NT2/D1 (cell line): Measurements from ENCODE around the gene PHF1.
"Not testable (repeated sequence)": the region's sequence is repeated elsewhere in the genome, so short reads cannot be mapped to it uniquely, and the experiment has no call there.

Experiments
- DNase-seq: peaks from one replicate; pipeline ENCODE4 v3.0.0-alpha.2; 2011; ENCODE audit warnings: low read depth, low spot score
- H3K27me3 ChIP-seq: 2 replicates; pipeline ENCODE4 v1.6.0; 2011; ENCODE audit warnings: mild to moderate bottlenecking; ENCODE audit not compliant: insufficient read length, insufficient read depth
- H3K36me3 ChIP-seq: 2 replicates; pipeline ENCODE4 v1.6.1; 2011; ENCODE audit warnings: mild to moderate bottlenecking, low read length, mixed read lengths; ENCODE audit not compliant: insufficient read depth, insufficient read length
- H3K4me1 ChIP-seq: 2 replicates; pipeline ENCODE4 v1.5.1; 2011; ENCODE audit not compliant: insufficient read depth, insufficient read length
- H3K4me3 ChIP-seq: 2 replicates; pipeline ENCODE4 v1.5.1; 2011; ENCODE audit warnings: low read depth; ENCODE audit not compliant: insufficient read length
- H3K9ac ChIP-seq: 2 replicates; pipeline ENCODE4 v1.6.0; 2011; ENCODE audit warnings: low read depth; ENCODE audit not compliant: insufficient read length
- H3K9me3 ChIP-seq: 2 replicates; pipeline ENCODE4 v1.5.1; 2011; ENCODE audit warnings: mild to moderate bottlenecking, low read length; ENCODE audit not compliant: insufficient read depth
- SUZ12 ChIP-seq: IDR thresholded peaks from 2 replicates; pipeline ENCODE4 v1.6.1; 2011; ENCODE audit not compliant: insufficient read length, insufficient read depth; ENCODE audit errors: extremely low read depth
- YY1 ChIP-seq: IDR thresholded peaks from 2 replicates; pipeline ENCODE4 v1.6.1; 2011; ENCODE audit not compliant: insufficient read length, insufficient read depth
- ZNF274 ChIP-seq: IDR thresholded peaks from 2 replicates; pipeline ENCODE4 v1.6.1; 2011; ENCODE audit warnings: mild to moderate bottlenecking, low read depth, low read length

The PHF1 gene

GRCh38 chr6:33410711-33411631 lies at the start of gene PHF1:
PHF1 (plus strand) TSS chr6:33411014; CDS start chr6:33412264, 1,250 bp downstream.
- Histone ChIP-seq H3K27me3 (no peaks in the 10 kb centered on the region), H3K36me3 (peaks cover 62% of the 10 kb centered on the region), H3K4me1 (peaks cover 1% of the 10 kb centered on the region), H3K9ac (peak within 1 kb of the TSS; percentile 81), H3K4me3 (peak within 1 kb of the TSS; percentile 58), H3K9me3 (no peaks in the 10 kb centered on the region)
- no peak for DNase-seq
- no peak for TF ChIP-seq YY1
- no peak for TF ChIP-seq SUZ12
- no peak for TF ChIP-seq ZNF274

- H3K27me3 ChIP-seq, H3K9ac ChIP-seq, H3K9me3 ChIP-seq, DNase-seq, H3K4me3 ChIP-seq, H3K4me1 ChIP-seq, H3K36me3 ChIP-seq: not testable (repeated sequence)
Measured at GRCh38 chr6:33363486-33363885, 47.3 kb upstream of the PHF1 start.

- H3K4me1 ChIP-seq, H3K4me3 ChIP-seq, H3K36me3 ChIP-seq, H3K27me3 ChIP-seq, H3K9ac ChIP-seq, H3K9me3 ChIP-seq: not testable (repeated sequence)
- DNase-seq = peak; percentile 67
Measured at GRCh38 chr6:33364475-33365205, 46.2 kb upstream of the PHF1 start.

GRCh38 chr6:33365206-33365971 lies 45.4 kb upstream of the PHF1 start:
- H3K27me3 ChIP-seq, H3K9me3 ChIP-seq, H3K9ac ChIP-seq, H3K4me3 ChIP-seq, DNase-seq, H3K36me3 ChIP-seq, H3K4me1 ChIP-seq: not testable (repeated sequence)

GRCh38 chr6:33367009-33367714 lies 43.7 kb upstream of the PHF1 start:
- H3K36me3 ChIP-seq = no peaks in the 10 kb centered on the region
- H3K4me3 ChIP-seq = no peak overlapping the region
- no peaks in the 10 kb centered on the region for H3K27me3 ChIP-seq
- TF ChIP-seq YY1 = no peak
- TF ChIP-seq ZNF274 = no peak
- TF ChIP-seq SUZ12 = no peak
- no peak for DNase-seq
- no peaks in the 10 kb centered on the region for H3K4me1 ChIP-seq
- no peaks in the 10 kb centered on the region for H3K9me3 ChIP-seq
- H3K9ac ChIP-seq = no peak overlapping the region

GRCh38 chr6:33367715-33368025 lies 43.1 kb upstream of the PHF1 start:
- H3K4me3 ChIP-seq, H3K36me3 ChIP-seq, H3K4me1 ChIP-seq, H3K27me3 ChIP-seq, H3K9ac ChIP-seq, DNase-seq, H3K9me3 ChIP-seq: not testable (repeated sequence)

GRCh38 chr6:33371901-33372300 lies 38.9 kb upstream of the PHF1 start:
- H3K4me1 ChIP-seq = not testable (repeated sequence)

More at GRCh38 chr6:33371901-33372300, 38.9 kb upstream of the PHF1 start:
- H3K36me3 ChIP-seq, H3K9ac ChIP-seq, H3K4me3 ChIP-seq, H3K9me3 ChIP-seq, H3K27me3 ChIP-seq, DNase-seq: not testable (repeated sequence)
